HG02885 (cell line): Measurements from ENCODE around the gene EAF1.
"Not testable (repeated sequence)": the region's sequence is repeated elsewhere in the genome, so short reads cannot be mapped to it uniquely, and the experiment has no call there.

ENCODE experiments used
- ATAC-seq: cut with Tn5 transposase; IDR thresholded peaks from one replicate; pipeline ENCODE4 v1.9.1; 2021; ENCODE audit warnings: mild to moderate bottlenecking; ENCODE audit not compliant: unreplicated experiment, poor library complexity

EAF1 gene

GRCh38 chr3:15450438-15451215, 23.2 kb downstream of the EAF1 start:
- ATAC-seq: no peak

- ATAC-seq: no peak
Measured at GRCh38 chr3:15451216-15452113, 24.1 kb downstream of the EAF1 start.

GRCh38 chr3:15452156-15452555, 24.8 kb downstream of the EAF1 start:
- no peak for ATAC-seq

- ATAC-seq: no peak
Measured at GRCh38 chr3:15452961-15453360, 25.6 kb downstream of the EAF1 start.

GRCh38 chr3:15453501-15453900, 26.1 kb downstream of the EAF1 start:
- ATAC-seq: no peak

GRCh38 chr3:15453991-15454625, 26.7 kb downstream of the EAF1 start:
- ATAC-seq: no peak

- no peak for ATAC-seq
Measured at GRCh38 chr3:15454965-15455364, 27.6 kb downstream of the EAF1 start.

- no peak for ATAC-seq
Measured at GRCh38 chr3:15455756-15456155, 28.4 kb downstream of the EAF1 start.

GRCh38 chr3:15456321-15456720, 28.9 kb downstream of the EAF1 start:
- ATAC-seq: no peak

- ATAC-seq: not testable (repeated sequence)
Measured at GRCh38 chr3:15456915-15457314, 29.5 kb downstream of the EAF1 start.

- no peak for ATAC-seq
Measured at GRCh38 chr3:15458212-15458780, 30.9 kb downstream of the EAF1 start.

GRCh38 chr3:15460891-15461531, 33.6 kb downstream of the EAF1 start:
- no peak for ATAC-seq

GRCh38 chr3:15462451-15462850, 35.1 kb downstream of the EAF1 start:
- ATAC-seq: no peak

GRCh38 chr3:15465876-15466585, 38.6 kb downstream of the EAF1 start:
- ATAC-seq: no peak

GRCh38 chr3:15467227-15468181, 40.1 kb downstream of the EAF1 start:
- ATAC-seq: peak; percentile 59

- ATAC-seq: no peak
Measured at GRCh38 chr3:15470261-15470660, 42.9 kb downstream of the EAF1 start.

GRCh38 chr3:15470849-15471248, 43.5 kb downstream of the EAF1 start:
- ATAC-seq: no peak

GRCh38 chr3:15471861-15472260, 44.5 kb downstream of the EAF1 start:
- ATAC-seq: no peak
